ENCODE data around the gene SDC1.
A peak's percentile ranks its signal among the peaks of the same experiment; 100 is the strongest.

SDC1 gene

GRCh38 chr2:20212459-20212870 is 12.5 kb downstream of the SDC1 start:
- Mint-ChIP-seq H3K27me3 (ENCODE audit: low read depth, poor library complexity) (peaks cover 16% of the 10 kb centered on the region), H3K9me3 (no peaks in the 10 kb centered on the region), H3K4me3 (peak overlapping the region; percentile 20), H3K27ac (peak overlapping the region; percentile 39), H3K36me3 (ENCODE audit: low read depth) (no peaks in the 10 kb centered on the region), H3K4me1 (peaks cover 91% of the 10 kb centered on the region)
- TF ChIP-seq CTCF (IDR thresholded peaks at IDR 0.05), result no peak
- DNase-seq, result peak; percentile 57

- H3K27ac Mint-ChIP-seq, result peak overlapping the region; percentile 39
These were observed 13.0 kb downstream of the SDC1 start for GRCh38 chr2:20211860-20212458.

GRCh38 chr2:20211420-20211819 is 13.5 kb downstream of the SDC1 start:
- Mint-ChIP-seq H3K9me3 (no peaks in the 10 kb centered on the region), H3K36me3 (ENCODE audit: low read depth) (no peaks in the 10 kb centered on the region), H3K4me1 (peaks cover 91% of the 10 kb centered on the region), H3K4me3 (no peak overlapping the region), H3K27ac (no peak overlapping the region), H3K27me3 (ENCODE audit: low read depth, poor library complexity) (peaks cover 13% of the 10 kb centered on the region)
- DNase-seq, result no peak
- no peak for TF ChIP-seq CTCF (IDR thresholded peaks at IDR 0.05)

More at GRCh38 chr2:20211860-20212458, 13.0 kb downstream of the SDC1 start:
- H3K9me3 Mint-ChIP-seq, result no peaks in the 10 kb centered on the region
- DNase-seq, result no peak
- TF ChIP-seq CTCF (IDR thresholded peaks at IDR 0.05), result no peak
- H3K4me1 Mint-ChIP-seq, result peaks cover 91% of the 10 kb centered on the region
- H3K4me3 Mint-ChIP-seq, result no peak overlapping the region
- peaks cover 13% of the 10 kb centered on the region for H3K27me3 Mint-ChIP-seq (ENCODE audit: low read depth, poor library complexity)
- no peaks in the 10 kb centered on the region for H3K36me3 Mint-ChIP-seq (ENCODE audit: low read depth)

GRCh38 chr2:20210462-20210861 is 14.5 kb downstream of the SDC1 start:
- H3K27ac Mint-ChIP-seq, result peak overlapping the region; percentile 87
- no peak overlapping the region for H3K4me3 Mint-ChIP-seq
- no peak for TF ChIP-seq CTCF (IDR thresholded peaks at IDR 0.05)
- H3K4me1 Mint-ChIP-seq, result peaks cover 87% of the 10 kb centered on the region
- H3K36me3 Mint-ChIP-seq (ENCODE audit: low read depth), result no peaks in the 10 kb centered on the region
- H3K27me3 Mint-ChIP-seq (ENCODE audit: low read depth, poor library complexity), result peaks cover 10% of the 10 kb centered on the region
- H3K9me3 Mint-ChIP-seq, result no peaks in the 10 kb centered on the region
- no peak for DNase-seq

- Mint-ChIP-seq H3K4me3 (no peak overlapping the region), H3K27me3 (ENCODE audit: low read depth, poor library complexity) (peaks cover 9% of the 10 kb centered on the region), H3K36me3 (ENCODE audit: low read depth) (peaks cover 2% of the 10 kb centered on the region), H3K27ac (peak overlapping the region; percentile 74), H3K4me1 (peaks cover 78% of the 10 kb centered on the region), H3K9me3 (no peaks in the 10 kb centered on the region)
- no peak for TF ChIP-seq CTCF (IDR thresholded peaks at IDR 0.05)
- no peak for DNase-seq
These were observed 15.4 kb downstream of the SDC1 start for GRCh38 chr2:20209373-20210109.

GRCh38 chr2:20208476-20208859 is 16.5 kb downstream of the SDC1 start:
- Mint-ChIP-seq H3K27ac (peak overlapping the region; percentile 96), H3K9me3 (no peaks in the 10 kb centered on the region), H3K27me3 (ENCODE audit: low read depth, poor library complexity) (peaks cover 6% of the 10 kb centered on the region)

More at GRCh38 chr2:20208476-20208859, 16.5 kb downstream of the SDC1 start:
- peaks cover 7% of the 10 kb centered on the region for H3K36me3 Mint-ChIP-seq (ENCODE audit: low read depth)
- no peak for DNase-seq
- TF ChIP-seq CTCF (IDR thresholded peaks at IDR 0.05), result no peak
- peaks cover 67% of the 10 kb centered on the region for H3K4me1 Mint-ChIP-seq
- no peak overlapping the region for H3K4me3 Mint-ChIP-seq
